ENCODE data around the gene BACE2. TPM values are rescaled to one million over a fixed set of nuclear protein-coding genes. Genes with fewer than 3 reads are reported as not detected.

Gene BACE2
- polyA plus RNA-seq, 6 donors from 2014 or later, result 36.0 to 146 (median 110) TPM

- Mint-ChIP-seq H3K4me1 (peaks cover 0 to 5% (median 3%) of the 10 kb centered on the region in 3 donors), H3K4me3 (no peak overlapping the region), H3K36me3 (no peaks in the 10 kb centered on the region), H3K27ac (peak overlapping the region in 1 of 6 donors; percentile 92), H3K27me3 (peaks cover 23 to 33% (median 24%) of the 10 kb centered on the region in 3 donors), H3K9me3 (no peaks in the 10 kb centered on the region)
- DNase-seq, result no peak
- ATAC-seq (ENCODE audit: low read depth in 2 of 2), result no peak
Observed at GRCh38 chr21:41321211-41321907, 153.4 kb downstream of the BACE2 start.

- peak overlapping the region in 1 of 6 donors; percentile 92 for H3K27ac Mint-ChIP-seq
- H3K4me1 Mint-ChIP-seq, result peaks cover 0 to 5% (median 3%) of the 10 kb centered on the region in 3 donors
- peaks cover 23 to 33% (median 24%) of the 10 kb centered on the region in 3 donors for H3K27me3 Mint-ChIP-seq
- DNase-seq (no peak), ATAC-seq (ENCODE audit: low read depth in 2 of 2) (no peak)
- H3K36me3 Mint-ChIP-seq, result no peaks in the 10 kb centered on the region
- H3K9me3 Mint-ChIP-seq, result no peaks in the 10 kb centered on the region
- H3K4me3 Mint-ChIP-seq, result no peak overlapping the region
Observed at GRCh38 chr21:41321908-41322495, 154.0 kb downstream of the BACE2 start.

DNA sequence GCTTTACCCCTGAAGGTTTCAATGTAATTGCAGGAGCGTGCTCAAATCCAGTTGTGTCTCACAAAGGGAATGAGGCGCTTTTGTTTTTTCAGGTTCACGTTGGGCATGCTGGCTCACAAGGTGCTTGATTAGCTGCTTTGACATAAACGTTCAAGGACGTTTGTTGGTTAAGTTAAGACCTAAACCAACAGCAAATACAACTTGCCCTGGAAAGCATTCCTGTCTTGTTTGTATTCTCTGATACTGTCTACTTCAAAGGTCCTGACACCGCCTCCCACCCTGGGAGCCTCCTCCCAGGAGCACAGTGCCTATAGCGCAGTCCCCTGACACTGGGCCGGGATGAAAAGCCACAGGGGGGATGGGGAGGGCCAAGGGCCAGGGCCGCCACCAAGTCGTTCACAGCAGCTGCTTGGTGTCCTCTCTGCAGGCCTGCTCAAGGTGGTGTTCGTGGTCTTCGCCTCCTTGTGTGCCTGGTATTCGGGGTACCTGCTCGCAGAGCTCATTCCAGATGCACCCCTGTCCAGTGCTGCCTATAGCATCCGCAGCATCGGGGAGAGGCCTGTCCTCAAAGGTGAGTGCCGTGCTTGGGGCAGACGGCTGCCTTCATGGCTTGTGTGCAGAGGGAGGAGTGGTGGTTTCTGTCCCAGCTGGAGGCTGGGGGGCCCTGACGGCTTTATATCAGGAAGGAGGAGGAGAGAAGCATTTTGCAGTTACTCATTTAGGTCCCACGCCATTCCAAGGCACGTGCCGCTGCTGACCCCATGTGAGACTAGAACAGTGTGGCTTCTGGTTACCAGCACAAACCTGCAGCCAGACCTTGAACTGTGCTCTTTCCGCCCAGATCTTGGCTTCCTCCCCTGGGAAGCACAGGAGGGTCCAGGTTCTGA lies 154.8 kb downstream of the BACE2 start:
- no peaks in the 10 kb centered on the region for H3K9me3 Mint-ChIP-seq
- H3K4me1 Mint-ChIP-seq, result peaks cover 0 to 3% (median 0%) of the 10 kb centered on the region in 3 donors
- peak overlapping the region in 1 of 6 donors; percentile 52 for H3K27ac Mint-ChIP-seq
- peaks cover 17 to 26% (median 18%) of the 10 kb centered on the region in 3 donors for H3K27me3 Mint-ChIP-seq
- no peaks in the 10 kb centered on the region for H3K36me3 Mint-ChIP-seq
- DNase-seq, result no peak
- H3K4me3 Mint-ChIP-seq, result no peak overlapping the region
- ATAC-seq (ENCODE audit: low read depth in 2 of 2), result no peak

DNA sequence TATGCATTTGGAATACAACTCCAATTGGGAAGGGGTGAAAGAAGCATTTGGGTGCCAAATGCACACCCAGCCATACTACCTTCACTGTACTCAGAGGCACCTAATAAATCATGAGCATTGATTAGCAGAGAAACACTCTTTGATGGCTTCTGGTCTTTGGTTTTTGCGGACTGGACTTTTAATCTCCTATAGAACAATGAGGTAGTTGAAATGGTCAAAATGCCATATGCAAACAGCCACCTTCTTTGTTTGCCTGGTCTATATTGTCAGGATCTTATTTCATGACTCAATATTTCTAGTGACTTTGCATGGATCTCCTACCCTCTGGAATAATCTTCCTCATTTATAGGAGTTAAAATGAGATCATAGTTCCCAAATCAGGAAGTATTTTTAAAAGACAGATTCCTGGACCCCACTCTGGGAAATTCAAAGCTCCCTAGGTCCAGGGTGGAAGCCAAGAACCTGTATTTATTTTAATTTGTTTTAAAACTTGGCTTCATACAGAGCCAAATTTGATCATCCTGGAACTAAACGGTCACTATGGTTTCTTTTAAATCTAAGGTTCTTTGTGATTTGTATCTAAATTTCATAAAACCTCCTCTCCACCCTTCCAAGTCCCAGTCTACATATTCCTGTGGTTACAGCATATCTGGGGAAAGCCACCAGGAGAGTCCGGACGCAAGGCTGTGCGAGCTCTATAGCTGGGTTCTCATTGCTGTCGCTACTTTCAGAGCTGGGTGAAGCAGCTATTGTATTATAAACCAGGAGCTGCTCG lies 157.4 kb downstream of the BACE2 start:
- Mint-ChIP-seq H3K4me1 (peaks cover 0 to 3% (median 0%) of the 10 kb centered on the region in 3 donors), H3K27me3 (peaks cover 8 to 10% (median 8%) of the 10 kb centered on the region in 3 donors), H3K4me3 (no peak overlapping the region), H3K36me3 (no peaks in the 10 kb centered on the region), H3K9me3 (no peaks in the 10 kb centered on the region), H3K27ac (peak overlapping the region in 1 of 6 donors; percentile 64)
- DNase-seq, result no peak
- no peak for ATAC-seq (ENCODE audit: low read depth in 2 of 2)

GRCh38 chr21:41326414-41327080 lies 158.6 kb downstream of the BACE2 start:
- H3K9me3 Mint-ChIP-seq, result no peaks in the 10 kb centered on the region
- ATAC-seq (ENCODE audit: low read depth in 2 of 2), result no peak
- DNase-seq, result no peak
- H3K4me1 Mint-ChIP-seq, result peaks cover 0 to 3% (median 0%) of the 10 kb centered on the region in 3 donors
- peaks cover 0 to 7% (median 5%) of the 10 kb centered on the region in 3 donors for H3K27me3 Mint-ChIP-seq
- no peak overlapping the region for H3K27ac Mint-ChIP-seq
- H3K4me3 Mint-ChIP-seq, result no peak overlapping the region
- H3K36me3 Mint-ChIP-seq, result no peaks in the 10 kb centered on the region

- H3K27me3 Mint-ChIP-seq, result peaks cover 0 to 18% (median 6%) of the 10 kb centered on the region in 3 donors
- H3K4me3 Mint-ChIP-seq, result peak overlapping the region in 1 of 8 donors; percentile 29
- H3K36me3 Mint-ChIP-seq, result no peaks in the 10 kb centered on the region
- H3K4me1 Mint-ChIP-seq, result no peaks in the 10 kb centered on the region
- DNase-seq (no peak), ATAC-seq (ENCODE audit: low read depth in 2 of 2) (no peak)
- peaks cover 0 to 2% (median 0%) of the 10 kb centered on the region in 7 donors for H3K9me3 Mint-ChIP-seq
- H3K27ac Mint-ChIP-seq, result no peak overlapping the region
Observed at GRCh38 chr21:41327753-41328152, 159.8 kb downstream of the BACE2 start.

DNA sequence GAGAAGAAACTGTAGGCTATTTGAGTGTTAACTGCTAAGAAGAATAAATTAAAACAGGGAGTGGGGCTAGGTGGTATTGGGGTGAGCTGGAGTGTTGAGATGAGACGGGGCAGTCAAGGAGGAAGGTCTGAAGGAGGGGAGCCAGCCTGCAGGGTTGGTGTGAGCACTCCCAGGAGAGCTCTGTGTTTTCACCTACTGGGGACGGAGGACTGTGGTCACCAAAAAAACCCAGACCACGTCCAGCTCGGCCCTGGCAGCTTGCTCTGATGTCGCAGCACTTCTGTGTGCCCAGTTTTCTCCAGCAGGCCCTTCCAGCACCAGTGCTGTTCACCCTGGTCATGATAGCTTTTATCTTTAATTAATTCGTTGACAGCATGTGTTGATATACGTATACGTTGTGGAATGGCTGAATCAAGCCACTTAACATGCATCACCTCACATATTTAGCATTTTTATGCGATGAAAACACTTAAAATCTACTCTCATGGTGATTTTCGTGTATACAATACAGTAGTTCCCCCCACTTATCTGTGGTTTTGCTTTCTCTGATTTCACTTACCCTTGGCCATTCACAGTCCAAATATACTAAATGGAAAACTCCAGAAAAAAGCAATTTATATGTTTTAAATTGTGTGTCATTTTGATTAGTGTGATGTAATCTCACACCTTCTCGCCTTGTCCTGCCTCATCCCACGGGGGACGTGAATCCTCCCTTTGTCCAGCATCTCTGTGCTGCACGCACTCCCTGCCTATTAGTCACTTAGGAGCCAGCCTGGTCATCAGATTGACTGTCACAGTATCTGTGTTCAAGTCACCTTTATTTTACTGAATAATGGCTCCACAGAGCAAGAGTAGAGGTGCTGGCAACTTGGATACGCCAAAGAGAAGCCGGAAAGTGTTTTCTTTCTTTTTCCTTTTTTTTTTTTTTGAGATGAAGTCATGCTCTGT lies 161.0 kb downstream of the BACE2 start:
- Mint-ChIP-seq H3K27me3 (peaks cover 7 to 27% (median 17%) of the 10 kb centered on the region in 3 donors), H3K36me3 (peaks cover 7 to 8% of the 10 kb centered on the region in 2 donors), H3K4me3 (no peak overlapping the region), H3K4me1 (no peaks in the 10 kb centered on the region), H3K27ac (no peak overlapping the region), H3K9me3 (peaks cover 4 to 10% (median 6%) of the 10 kb centered on the region in 7 donors)
- DNase-seq, result no peak
- no peak for ATAC-seq (ENCODE audit: low read depth in 2 of 2)

Other genes with a start within 250 kb of the BACE2 start
- gene FAM3B, start 148.6 kb downstream of the BACE2 start, polyA plus RNA-seq (ENCODE audit: low read depth in 6 of 6), result not detected
- 10 to 100 TPM; 18.4 to 48.2 (median 40.3) TPM for gene MX2, start 193.9 kb downstream of the BACE2 start, polyA plus RNA-seq (ENCODE audit: low read depth in 6 of 6)